HG03196 (cell line): ENCODE data around the gene SLC5A3.
A peak's percentile ranks its signal among the peaks of the same experiment; 100 is the strongest.

ENCODE experiments used
- ATAC-seq: cut with Tn5 transposase; IDR thresholded peaks from one replicate; pipeline ENCODE4 v1.9.1; 2021; ENCODE audit not compliant: unreplicated experiment

Gene SLC5A3

GRCh38 chr21:34073032-34073748, at the start of gene SLC5A3, which contains the start of gene MRPS6:
Gene SLC5A3 (plus strand): TSS chr21:34073578. CDS start chr21:34095199, 21,621 bp downstream.
Gene MRPS6 (plus strand): TSS chr21:34073578. CDS start chr21:34073701, 123 bp downstream.
- ATAC-seq = peak; percentile 73

DNA sequence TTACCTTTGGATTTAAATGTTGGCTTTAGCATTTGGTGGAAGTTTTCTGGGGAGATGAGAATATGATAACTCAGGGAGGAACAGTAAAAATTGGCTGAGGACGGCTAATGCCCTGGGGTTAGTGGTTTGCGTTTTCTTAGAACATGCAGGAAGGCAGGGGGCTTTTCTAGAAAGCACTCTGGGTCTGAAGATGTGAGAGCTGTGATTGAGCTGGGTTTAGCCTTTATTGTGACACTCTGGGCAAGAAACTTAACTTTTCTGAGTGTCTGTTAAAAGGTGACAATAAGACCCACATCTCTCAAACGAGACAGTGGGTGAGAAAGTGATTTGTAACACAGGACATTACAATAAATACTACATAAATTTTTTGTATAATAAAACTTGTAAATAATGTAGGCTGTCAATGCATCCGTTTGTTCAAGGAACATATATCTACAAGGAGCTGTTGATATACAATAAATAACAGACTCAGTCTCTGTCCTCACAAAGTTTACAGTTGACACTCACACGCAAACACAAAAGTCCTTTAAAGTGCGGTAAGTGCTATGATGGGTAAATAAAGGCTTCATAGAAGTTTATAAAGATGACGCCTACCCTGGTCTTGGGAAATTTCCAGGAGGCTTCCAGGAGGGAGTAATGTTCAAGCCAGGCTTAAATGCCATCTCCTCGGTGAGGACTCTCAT, 49.5 kb upstream of the SLC5A3 start:
- no peak for ATAC-seq

DNA sequence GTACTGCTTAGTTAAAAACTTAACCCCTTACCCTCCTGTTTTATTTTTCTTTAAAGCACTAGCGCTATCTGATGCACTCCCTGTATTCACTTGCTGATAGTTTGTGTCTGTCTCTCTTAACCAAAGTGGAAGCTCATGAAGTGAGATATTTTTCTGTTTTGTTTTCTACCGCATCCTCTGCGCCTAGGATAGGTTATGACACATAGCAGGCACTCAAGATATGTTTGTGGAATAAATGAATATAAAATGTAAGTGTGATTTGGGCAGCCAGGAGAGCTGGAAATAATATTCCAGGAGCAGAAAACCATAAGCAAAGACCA, 49.0 kb upstream of the SLC5A3 start:
- no peak for ATAC-seq

DNA sequence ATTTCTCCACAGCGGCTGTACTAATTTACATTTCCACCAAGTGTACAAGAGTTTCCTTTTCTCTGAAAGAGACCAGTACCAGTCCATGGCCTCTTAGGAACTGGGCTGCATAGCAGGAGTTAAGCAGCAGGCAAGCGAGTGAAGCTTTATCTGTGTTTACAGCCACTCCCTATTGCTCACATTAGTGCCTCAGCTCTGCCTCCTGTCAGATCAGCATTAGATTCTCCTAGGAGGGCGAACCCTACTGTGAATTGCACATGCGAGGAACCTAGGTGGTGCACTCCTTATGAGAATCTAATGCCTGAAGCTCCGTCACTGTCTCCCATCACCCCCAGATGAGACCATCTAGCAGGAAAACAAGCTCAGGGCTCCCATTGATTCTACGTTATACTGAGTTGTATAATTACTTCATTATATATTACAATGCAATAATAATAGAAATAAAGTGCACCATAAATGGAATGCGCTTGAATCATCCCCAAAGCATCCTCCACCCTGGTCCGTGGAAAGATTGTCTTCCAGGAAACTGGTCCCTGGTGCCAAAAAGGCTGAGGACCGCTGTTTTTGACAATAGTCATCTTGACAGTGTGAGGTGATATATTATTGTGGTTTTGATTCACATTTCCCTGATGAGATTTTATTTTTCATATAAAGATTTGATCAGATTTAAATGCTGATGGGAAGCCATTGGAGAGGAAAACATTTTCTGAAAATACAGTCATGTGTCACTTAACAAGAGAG, 45.5 kb upstream of the SLC5A3 start:
- ATAC-seq = no peak

- peak; percentile 88 for ATAC-seq
These were observed 43.4 kb upstream of the SLC5A3 start for GRCh38 chr21:34029743-34030528.

DNA sequence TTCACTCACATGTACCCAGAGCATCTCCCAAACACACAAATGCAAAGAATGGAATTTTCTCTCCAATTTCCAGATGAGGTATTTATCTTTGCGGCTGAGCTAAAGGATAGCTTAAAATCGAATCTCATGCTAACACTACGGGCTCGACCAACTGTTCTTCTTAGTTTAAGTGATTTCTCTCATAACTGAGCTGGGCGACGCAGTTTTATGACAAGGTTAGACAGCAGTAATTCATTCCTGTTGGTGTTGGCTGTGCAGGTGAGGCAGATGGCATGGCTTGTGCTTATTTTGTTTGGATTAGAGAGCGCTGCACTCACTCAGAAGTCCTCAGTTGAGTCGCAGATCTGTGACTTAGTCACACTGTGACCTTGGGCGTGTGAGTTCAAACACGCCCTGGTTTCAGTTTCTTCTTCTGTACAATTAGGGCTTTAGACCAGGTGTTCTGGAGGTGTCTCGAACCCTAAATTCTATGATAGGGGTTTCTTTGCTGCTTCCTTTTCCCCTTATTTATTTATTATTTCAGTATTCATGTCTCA, 41.5 kb upstream of the SLC5A3 start:
- no peak for ATAC-seq

GRCh38 chr21:34034369-34035014, 38.9 kb upstream of the SLC5A3 start:
- no peak for ATAC-seq

DNA sequence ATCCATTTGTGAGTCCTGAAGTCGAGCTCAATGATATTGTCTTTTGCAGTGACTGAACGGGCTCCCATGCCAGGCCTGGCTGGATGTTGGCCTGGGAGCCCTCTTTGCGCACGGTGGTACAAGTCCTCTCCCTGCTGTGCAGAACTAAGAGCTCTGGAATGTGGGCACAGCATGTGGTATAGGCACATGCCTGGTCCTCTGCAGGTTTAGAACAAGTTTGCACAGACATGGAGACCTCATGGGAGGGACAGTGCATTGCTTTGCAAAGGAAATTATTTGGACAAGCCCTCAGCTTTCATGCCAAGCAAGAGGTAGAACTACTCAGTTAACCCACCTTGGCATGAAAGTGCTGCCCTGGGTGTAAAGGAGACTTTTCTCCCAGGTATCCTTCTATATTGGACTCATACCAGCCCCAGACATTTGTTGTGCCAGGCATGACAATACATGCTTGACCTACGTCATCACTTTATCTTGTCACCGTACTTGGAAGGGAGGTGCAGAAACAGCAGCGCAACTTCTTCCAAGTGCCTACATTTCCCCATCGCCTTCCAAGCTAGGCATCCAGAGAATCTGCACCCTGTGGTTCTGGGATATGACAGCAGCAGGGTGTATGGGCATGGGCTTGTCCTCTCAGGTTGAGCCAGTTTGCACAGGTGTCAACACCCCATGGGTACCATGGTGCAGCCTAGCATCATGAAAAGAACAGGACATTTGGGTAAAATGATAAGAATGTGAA, 37.6 kb upstream of the SLC5A3 start:
- ATAC-seq = no peak

DNA sequence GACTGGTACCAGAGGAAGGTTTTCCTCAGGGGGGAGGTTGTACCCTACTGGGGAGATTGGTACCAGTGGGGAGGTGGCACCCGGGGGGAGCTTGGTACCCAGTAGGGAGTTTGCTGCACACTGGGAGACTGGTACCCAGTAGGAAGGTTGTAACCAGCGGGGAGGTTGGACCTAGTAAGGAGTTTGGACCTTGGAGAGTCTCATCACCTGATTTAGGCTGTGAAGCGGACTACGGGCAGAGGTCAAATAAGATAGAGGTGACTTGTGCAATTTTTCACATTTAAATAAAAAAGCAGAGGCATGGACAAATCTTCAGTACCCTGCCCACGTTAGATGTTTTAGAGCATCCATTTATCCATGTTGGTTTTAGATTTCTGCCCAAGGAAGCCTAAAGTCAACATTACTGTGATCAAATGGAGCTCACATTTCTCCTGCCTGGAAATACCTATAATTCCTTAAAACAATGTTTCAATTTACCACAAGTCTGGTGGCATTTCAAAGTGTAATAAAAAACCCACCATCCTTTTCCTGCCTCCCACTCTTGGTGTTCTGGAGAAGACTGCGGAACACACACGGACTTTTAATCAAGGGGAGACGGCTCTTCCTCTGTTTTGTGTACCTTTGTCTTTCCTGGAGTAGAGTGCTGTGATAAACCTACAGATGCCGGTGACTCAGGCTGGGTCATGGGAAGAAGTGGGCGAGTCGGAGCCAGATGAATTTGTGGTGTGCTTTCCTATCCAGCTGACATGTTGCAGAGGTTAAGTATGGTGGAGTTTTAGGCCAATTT, 36.2 kb upstream of the SLC5A3 start:
- no peak for ATAC-seq

GRCh38 chr21:34039678-34040382, 33.5 kb upstream of the SLC5A3 start:
- ATAC-seq = no peak

- ATAC-seq = no peak
These were observed 30.6 kb upstream of the SLC5A3 start for GRCh38 chr21:34042735-34043134.

DNA sequence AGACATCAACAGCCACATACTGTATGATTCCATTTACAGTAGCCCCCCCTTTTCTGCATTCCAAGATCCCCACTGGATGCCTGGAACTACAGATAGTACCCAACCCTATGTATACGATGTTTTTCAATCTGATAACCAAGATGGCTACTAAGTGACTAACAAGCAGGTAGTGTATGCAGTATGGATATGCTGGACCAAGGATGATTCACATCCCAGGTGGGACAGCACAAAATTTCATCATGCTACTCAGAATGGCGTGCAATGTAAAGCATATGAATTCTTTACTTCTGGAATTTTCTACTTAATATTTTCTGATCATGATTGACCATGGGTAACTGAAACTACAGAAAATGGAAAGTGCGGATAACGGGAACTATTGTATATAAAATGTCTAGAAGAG, 30.0 kb upstream of the SLC5A3 start:
- ATAC-seq = no peak

DNA sequence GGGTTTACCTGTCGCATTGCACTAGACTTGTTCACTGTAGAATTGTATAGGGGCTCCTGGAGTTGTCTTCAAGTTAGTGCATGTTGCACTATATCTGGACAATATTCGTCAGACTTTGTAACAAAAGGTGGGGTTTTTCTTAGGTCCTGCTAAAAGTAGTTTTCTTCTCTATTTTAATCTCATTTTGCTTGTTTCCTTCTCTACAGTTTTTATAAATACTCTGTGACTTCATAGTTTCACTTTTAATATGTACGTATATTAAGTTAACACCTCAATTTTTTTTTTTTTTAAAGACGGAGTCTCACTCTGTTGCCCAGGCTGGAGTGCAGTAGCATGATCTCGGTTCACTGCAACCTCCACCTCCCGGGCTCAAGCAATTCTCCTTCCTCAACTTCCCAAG, 26.5 kb upstream of the SLC5A3 start:
- no peak for ATAC-seq

- no peak for ATAC-seq
These were observed 25.5 kb upstream of the SLC5A3 start for GRCh38 chr21:34047835-34048234.

GRCh38 chr21:34052171-34052570, 21.2 kb upstream of the SLC5A3 start:
- no peak for ATAC-seq

GRCh38 chr21:34054259-34054658, 19.1 kb upstream of the SLC5A3 start:
- no peak for ATAC-seq

- ATAC-seq = no peak
These were observed 17.8 kb upstream of the SLC5A3 start for GRCh38 chr21:34055615-34056014.

DNA sequence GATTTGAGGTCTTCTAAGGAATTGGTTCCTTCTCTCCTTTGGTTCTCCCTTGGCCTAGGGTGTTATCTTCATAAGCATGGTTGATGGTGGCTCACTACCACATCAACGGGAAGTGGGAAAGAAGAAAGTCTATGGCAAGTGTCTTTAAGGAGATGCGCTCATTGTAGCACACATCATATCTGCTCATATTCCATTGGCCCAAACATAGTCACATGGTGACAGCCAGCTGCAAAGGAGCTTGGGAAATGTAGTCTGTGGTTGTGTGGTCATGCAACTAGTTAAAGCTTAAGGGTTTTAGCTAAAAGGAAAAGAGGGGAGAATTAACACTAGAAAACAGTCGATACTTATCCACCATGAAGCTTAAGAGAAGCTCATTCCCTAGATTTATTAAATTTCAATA, 11.4 kb upstream of the SLC5A3 start:
- no peak for ATAC-seq
